CD4-positive, alpha-beta T cell treated with Interleukin-12 subunit alpha and Interleukin-12 subunit beta, for 1 hour (primary cell): Measurements from ENCODE around the gene ELK4.
"Not testable (repeated sequence)": the region's sequence is repeated elsewhere in the genome, so short reads cannot be mapped to it uniquely, and the experiment has no call there.

Experiments
- DNase-seq: peaks from one replicate; pipeline ENCODE4 v3.0.0-alpha.2; 2020

ELK4 gene

DNA sequence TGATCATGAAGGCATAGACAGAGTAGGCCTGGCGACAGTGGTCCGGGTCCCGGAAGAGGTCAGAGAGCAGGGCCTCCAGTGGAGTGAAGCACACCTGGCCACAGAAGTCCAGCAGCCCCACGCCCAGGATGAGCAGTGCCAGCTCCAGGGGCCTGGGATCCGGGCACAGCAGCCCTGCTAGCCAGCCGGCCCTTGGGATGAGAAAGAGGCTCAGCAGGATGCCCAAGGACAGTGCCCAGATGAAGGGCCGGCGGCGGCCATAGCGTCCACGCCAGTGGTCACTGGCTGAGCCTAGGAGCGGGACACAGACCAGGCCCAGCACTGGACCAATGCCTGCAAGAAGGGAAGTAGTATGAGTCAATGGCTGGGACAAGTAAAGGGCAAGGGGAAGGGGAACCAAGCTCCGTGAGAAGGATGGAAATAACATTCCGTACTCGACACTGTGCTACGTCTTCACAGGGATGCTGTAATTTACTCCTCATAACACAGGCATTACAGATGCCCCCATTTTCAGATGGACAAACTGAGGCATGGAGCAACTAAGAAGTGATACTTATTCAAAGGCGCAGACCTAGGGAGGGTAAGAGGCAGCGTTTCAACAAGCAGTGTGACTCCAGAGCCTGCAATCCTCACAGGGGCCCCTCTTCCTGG, 31.6 kb upstream of the ELK4 start:
- DNase-seq, result no peak

DNA sequence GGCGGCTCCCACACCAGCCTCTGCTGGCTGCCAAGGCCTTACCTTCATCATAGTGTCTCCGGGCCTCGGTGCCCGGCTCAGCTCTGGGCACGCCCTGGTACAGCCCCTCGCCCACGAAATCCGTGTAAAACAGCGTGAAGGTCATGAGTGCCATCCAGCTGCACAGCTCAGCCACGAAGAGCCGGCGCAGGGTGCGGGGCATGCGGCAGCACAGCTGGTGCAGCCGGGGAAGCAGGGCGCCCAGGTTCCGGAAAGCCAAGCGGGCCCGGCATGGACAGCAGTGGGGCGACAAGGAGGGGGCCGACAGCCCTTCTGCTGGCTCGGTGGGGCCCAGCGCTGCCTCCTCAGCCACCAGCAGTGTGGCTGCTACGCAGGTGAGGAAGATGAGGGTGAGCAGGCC, 31.0 kb upstream of the ELK4 start:
- no peak for DNase-seq

- DNase-seq, result no peak
Measured at GRCh38 chr1:205662135-205662738, 30.4 kb upstream of the ELK4 start.

GRCh38 chr1:205661429-205662134, 29.8 kb upstream of the ELK4 start:
- DNase-seq, result no peak

DNA sequence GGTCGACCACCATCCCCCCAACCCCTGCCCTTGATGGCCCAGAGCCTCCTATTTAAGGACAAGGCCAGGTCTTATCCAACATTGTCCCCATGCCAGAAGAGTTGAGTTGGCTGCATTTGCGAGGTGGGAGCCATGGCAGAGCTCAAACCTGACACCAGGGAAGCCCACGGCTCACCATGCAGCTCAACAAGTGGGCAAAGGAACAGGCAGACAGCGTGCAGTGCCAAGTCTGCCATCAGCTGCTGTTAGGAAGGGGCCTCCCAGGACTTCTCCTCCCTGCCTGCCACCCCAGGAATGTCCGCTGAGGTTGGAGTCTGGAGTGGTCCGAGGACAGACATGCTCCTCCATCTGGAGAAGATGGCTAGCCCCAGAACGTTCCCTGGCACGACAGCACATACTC, 28.6 kb upstream of the ELK4 start:
- DNase-seq, result no peak

DNA sequence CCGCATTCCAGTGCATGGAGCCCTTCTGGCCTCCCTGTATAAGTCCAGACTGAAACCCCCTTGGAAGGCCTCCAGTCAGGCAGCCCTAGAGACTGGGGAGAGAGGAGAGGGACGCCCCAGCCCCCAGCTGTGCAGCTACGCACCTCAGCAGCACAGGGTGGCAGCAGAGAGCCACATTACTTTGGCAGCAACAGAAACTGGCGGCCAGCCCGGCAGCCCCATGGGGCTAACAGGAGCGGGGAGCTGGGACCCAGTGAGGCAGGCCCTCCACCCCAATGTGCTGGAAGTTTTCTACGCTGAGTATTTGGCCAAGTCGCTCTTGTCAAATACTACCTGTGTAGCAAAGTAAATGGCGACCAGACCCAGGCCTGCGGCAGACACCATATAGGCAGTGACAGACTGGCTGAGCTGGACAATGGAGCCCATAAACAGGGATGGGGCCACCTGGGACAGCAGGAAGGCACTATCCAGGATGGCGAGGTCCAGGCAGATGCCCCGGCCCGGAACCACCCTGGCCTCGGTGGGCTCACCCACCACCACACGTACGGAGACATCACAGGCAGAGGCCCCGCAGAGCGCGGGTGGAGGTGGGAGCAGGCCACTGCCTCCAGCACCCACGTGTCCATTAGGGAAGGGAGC, 27.3 kb upstream of the ELK4 start:
- peak; percentile 75 for DNase-seq

- no peak for DNase-seq
Measured at GRCh38 chr1:205656236-205656635, 24.4 kb upstream of the ELK4 start.

- no peak for DNase-seq
Measured at GRCh38 chr1:205652984-205653383, 21.2 kb upstream of the ELK4 start.

GRCh38 chr1:205650241-205650640, 18.4 kb upstream of the ELK4 start:
- DNase-seq, result no peak

DNA sequence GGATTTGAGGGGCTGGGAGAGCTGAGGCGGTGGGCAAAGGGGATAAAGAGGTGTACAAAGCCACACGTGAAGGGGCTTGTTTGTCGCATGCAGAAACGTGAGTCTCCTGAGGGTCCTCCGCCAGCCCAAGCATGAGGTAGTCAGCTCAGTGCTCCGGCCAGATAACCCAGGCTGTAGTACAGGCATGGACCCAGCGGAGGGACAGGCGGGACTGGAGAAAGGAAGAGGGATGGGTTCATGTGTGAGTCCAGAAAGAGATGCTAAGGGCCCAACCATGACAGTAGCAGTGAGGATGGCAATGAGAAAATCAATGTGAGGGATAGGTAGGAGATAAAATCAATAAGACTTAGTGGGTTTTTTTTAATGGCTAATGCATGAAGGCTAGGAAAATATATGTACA, 13.7 kb upstream of the ELK4 start:
- DNase-seq, result no peak

DNA sequence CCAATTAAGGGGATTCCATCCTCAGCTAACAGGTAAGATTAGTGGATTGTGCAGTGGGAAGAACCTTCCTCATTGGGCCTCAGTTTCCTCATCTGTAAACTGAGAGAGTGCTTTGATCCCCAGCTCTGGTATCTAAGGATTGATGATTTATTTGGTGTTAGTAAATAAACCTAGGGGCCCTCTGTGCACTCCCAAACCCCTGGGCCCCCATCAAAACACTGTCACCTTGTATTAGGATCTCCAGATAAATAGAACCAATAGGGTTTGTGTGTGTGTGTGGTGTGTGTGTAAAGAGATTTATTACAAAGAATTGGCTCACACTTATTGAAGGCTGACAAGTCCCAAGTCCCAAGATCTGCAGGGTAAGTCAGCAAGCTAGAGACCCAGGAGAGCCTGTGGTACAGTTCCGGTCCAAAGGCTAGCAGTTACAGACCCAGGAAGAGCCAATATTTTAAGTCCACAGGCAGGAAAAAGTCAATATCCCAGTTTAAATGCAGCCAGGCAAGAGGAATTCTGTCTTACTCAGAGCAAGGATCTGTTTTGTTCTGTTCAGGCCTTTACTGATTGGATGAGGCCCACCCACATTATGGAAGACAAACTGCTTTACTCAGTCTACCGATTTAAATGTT, 11.0 kb upstream of the ELK4 start:
- no peak for DNase-seq

- no peak for DNase-seq
Measured at GRCh38 chr1:205639567-205639966, 7.8 kb upstream of the ELK4 start.

GRCh38 chr1:205637854-205638468, 6.2 kb upstream of the ELK4 start:
- no peak for DNase-seq

- DNase-seq, result no peak
Measured at GRCh38 chr1:205636732-205637131, 4.9 kb upstream of the ELK4 start.

- DNase-seq, result not testable (repeated sequence)
Measured at GRCh38 chr1:205636138-205636530, 4.3 kb upstream of the ELK4 start.

DNA sequence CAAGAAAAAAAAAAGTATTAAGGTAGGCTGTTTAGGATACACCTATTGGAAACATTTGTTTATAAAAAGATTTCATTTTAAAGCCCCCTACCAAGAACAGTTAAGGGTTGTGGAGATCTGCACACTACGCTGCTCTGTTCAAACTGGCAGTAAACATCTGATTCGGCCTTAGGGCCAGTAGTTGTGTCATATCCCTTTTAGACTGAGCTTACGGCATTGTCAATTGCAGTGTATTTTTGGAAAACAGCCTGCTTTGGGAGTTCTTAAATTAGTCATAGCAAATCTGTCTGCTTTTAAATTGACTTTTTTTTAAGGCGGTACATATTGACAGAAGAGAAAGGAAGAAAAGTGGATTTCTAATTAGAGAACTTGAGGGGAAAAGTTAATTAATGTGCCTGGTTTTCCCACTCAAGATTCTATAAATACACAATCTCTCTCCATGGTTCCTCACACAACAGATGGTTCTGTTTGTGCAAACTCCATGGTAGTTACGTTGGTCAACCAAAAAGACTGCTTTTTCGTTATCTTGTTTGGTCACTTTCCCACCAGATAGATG, 1.7 kb upstream of the ELK4 start:
- no peak for DNase-seq

GRCh38 chr1:205632669-205633169, 908 bp upstream of the ELK4 start:
- no peak for DNase-seq

GRCh38 chr1:205631010-205631767, 622 bp downstream of the ELK4 start:
- DNase-seq, result peak; percentile 88

- DNase-seq, result no peak
Measured at GRCh38 chr1:205630651-205631009, 1.2 kb downstream of the ELK4 start.

DNA sequence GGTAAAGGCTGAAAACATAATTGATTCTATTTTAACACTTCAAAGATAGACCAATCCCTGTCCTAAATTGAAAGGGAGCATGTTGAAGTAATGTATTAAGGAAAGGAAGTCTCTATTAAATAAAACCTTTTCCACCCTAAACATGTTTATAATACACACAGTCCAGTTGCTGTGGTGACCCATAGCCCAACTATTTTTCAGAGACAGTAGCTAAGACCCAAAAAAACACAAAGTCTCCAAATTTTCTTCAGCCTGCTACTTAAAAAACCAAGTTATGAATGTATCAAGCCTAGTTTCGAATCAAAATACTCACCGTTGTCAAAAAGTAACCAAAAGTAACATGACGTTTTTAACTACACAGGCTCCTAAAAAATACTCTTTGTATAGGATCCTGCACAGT, 1.6 kb downstream of the ELK4 start:
- DNase-seq, result peak; percentile 41

- DNase-seq, result peak; percentile 32
Measured at GRCh38 chr1:205629751-205630150, 2.1 kb downstream of the ELK4 start.

GRCh38 chr1:205627956-205628355, 3.9 kb downstream of the ELK4 start:
- no peak for DNase-seq
